GM19455 (cell line): ENCODE measurements around the gene NDUFA12.

Experiments used
- ATAC-seq: cut with Tn5 transposase; IDR thresholded peaks from one replicate; pipeline ENCODE4 v1.9.1; 2021; ENCODE audit not compliant: unreplicated experiment

Gene NDUFA12

GRCh38 chr12:94942663-94943062, 60.8 kb downstream of the NDUFA12 start:
- ATAC-seq, result no peak

- ATAC-seq, result no peak
These were observed 62.0 kb downstream of the NDUFA12 start for GRCh38 chr12:94941440-94941862.

- no peak for ATAC-seq
These were observed 62.7 kb downstream of the NDUFA12 start for GRCh38 chr12:94940771-94941170.

- no peak for ATAC-seq
These were observed 64.9 kb downstream of the NDUFA12 start for GRCh38 chr12:94938583-94938982.

GRCh38 chr12:94930772-94931171, 72.7 kb downstream of the NDUFA12 start:
- no peak for ATAC-seq

GRCh38 chr12:94930216-94930654, 73.3 kb downstream of the NDUFA12 start:
- no peak for ATAC-seq

- ATAC-seq, result no peak
These were observed 73.7 kb downstream of the NDUFA12 start for GRCh38 chr12:94929780-94930179.

GRCh38 chr12:94925729-94926128, 77.8 kb downstream of the NDUFA12 start:
- no peak for ATAC-seq

GRCh38 chr12:94925206-94925605, 78.3 kb downstream of the NDUFA12 start:
- no peak for ATAC-seq

GRCh38 chr12:94922561-94922960, 80.9 kb downstream of the NDUFA12 start:
- no peak for ATAC-seq
